Measurements from ENCODE around the gene NCOA3. TPM values are rescaled to one million over a fixed set of nuclear protein-coding genes. Genes with fewer than 3 reads are reported as not detected.

Gene NCOA3
- total and polyA plus RNA-seq, 10 of the 15 experiments (the other 5 are each of a cell fraction or from before 2014, with no cell fraction given): 16.9 to 96.2 (median 73.6) TPM

GRCh38 chr20:47468290-47469050 is 33.2 kb upstream of the NCOA3 start (continued):
- TF ChIP-seq EED (IDR thresholded peaks at IDR 0.05; ENCODE audit: low read depth) (peak; percentile 85), JUND (IDR thresholded peaks at IDR 0.05; ENCODE audit: low read depth, low read length) (no peak), MTA3 (IDR thresholded peaks at IDR 0.05; ENCODE audit: borderline replicate concordance, low read length) (peak; percentile 76; the same call in 1 of the 2 replicates), FOXM1 (IDR thresholded peaks at IDR 0.05; ENCODE audit: low read depth, low read length) (peak; percentile 96; the same call in 1 of the 2 replicates), PAX5 (IDR thresholded peaks at IDR 0.05; ENCODE audit: borderline replicate concordance, low read depth, low read length) (peak; percentile 69; the same call in 1 of the 2 replicates), CHD4 (IDR thresholded peaks at IDR 0.05) (no peak), SUZ12 (IDR thresholded peaks at IDR 0.05; ENCODE audit: unreplicated experiment) (no peak), IRF4 (IDR thresholded peaks at IDR 0.05; ENCODE audit: low read depth, low read length) (peak; percentile 54; the same call in 1 of the 2 replicates), SKIL (IDR thresholded peaks at IDR 0.05; ENCODE audit: low read depth, poor library complexity, severe bottlenecking) (peak; percentile 96)

Data from GM12878 (cell line).